CD8-positive, alpha-beta memory T cell (primary cell): ENCODE results near the gene CDKN2B-AS1. TPM values are rescaled to one million over a fixed set of nuclear protein-coding genes. Genes with fewer than 3 reads are reported as not detected.
A peak's percentile ranks its signal among the peaks of the same experiment; 100 is the strongest.

Experiments used
- CTCF ChIA-PET: fragments of 350-600 bp; sonication (Branson Sonifier 250); formaldehyde crosslinking; loops from one replicate; lab custom pipeline; 2021; ENCODE audit warnings: antibody characterized with exemption; lab: Charles Lee
- POLR2A ChIA-PET: fragments of 350-600 bp; sonication (Branson Sonifier 250); formaldehyde crosslinking; loops from one replicate; lab custom pipeline; 2021; ENCODE audit warnings: antibody characterized with exemption; lab: Charles Lee
- DNase-seq, 5 donors: peaks; one replicate each; pipeline versions ENCODE4 v3.0.0 to v3.0.0-alpha.2; 2020 to 2022; ENCODE audit warnings: mixed read lengths in 1 of 5
- H3K27ac ChIP-seq: one replicate; pipeline ENCODE4 v1.7.0; 2013; ENCODE audit warnings: low read depth, mild to moderate bottlenecking, low read length, moderate library complexity
- H3K27me3 ChIP-seq: 2 replicates; pipeline ENCODE4 v1.7.0; 2013; ENCODE audit warnings: low read length, mild to moderate bottlenecking; ENCODE audit not compliant: insufficient read depth, poor library complexity, severe bottlenecking
- H3K36me3 ChIP-seq: 2 replicates; pipeline ENCODE4 v1.7.0; 2013; ENCODE audit warnings: mild to moderate bottlenecking, low read length, moderate library complexity; ENCODE audit not compliant: insufficient read depth
- H3K4me1 ChIP-seq: 2 replicates; pipeline ENCODE4 v1.7.0; 2013; ENCODE audit warnings: mild to moderate bottlenecking, low read length, moderate library complexity; ENCODE audit not compliant: insufficient read depth
- H3K4me3 ChIP-seq: 2 replicates; pipeline ENCODE4 v1.7.0; 2013; ENCODE audit warnings: mild to moderate bottlenecking, low read length
- H3K9me3 ChIP-seq: 2 replicates; pipeline ENCODE4 v1.7.0; 2013; ENCODE audit warnings: mild to moderate bottlenecking, low read length
- H3K27ac Mint-ChIP-seq, 8 donors: one replicate each; pipeline ENCODE4 v1.8.0; 2020 to 2021; ENCODE audit warnings: mixed read lengths in 8 of 8, mild to moderate bottlenecking in 6 of 8, inconsistent platforms in 3 of 8, moderate library complexity in 3 of 8
- H3K27me3 Mint-ChIP-seq, 2 donors: one replicate each; pipeline ENCODE4 v1.8.0; 2020 to 2021; ENCODE audit warnings: mixed read lengths in 2 of 2, mild to moderate bottlenecking in 1 of 2, moderate library complexity in 1 of 2
- H3K36me3 Mint-ChIP-seq, 3 donors: one replicate each; pipeline ENCODE4 v1.8.0; 2020 to 2021; ENCODE audit warnings: mixed read lengths in 3 of 3, inconsistent platforms in 1 of 3, mild to moderate bottlenecking in 1 of 3
- H3K4me1 Mint-ChIP-seq, 3 donors: one replicate each; pipeline ENCODE4 v1.8.0; 2020 to 2021; ENCODE audit warnings: mixed read lengths in 3 of 3, inconsistent platforms in 1 of 3, mild to moderate bottlenecking in 1 of 3
- H3K4me3 Mint-ChIP-seq, 7 donors: one replicate each; pipeline ENCODE4 v1.8.0; 2020 to 2021; ENCODE audit warnings: mixed read lengths in 7 of 7, mild to moderate bottlenecking in 6 of 7, moderate library complexity in 4 of 7, inconsistent platforms in 2 of 7
- H3K9me3 Mint-ChIP-seq, 5 donors: one replicate each; pipeline ENCODE4 v1.8.0; 2020 to 2022; ENCODE audit warnings: mixed read lengths in 5 of 5, mild to moderate bottlenecking in 3 of 5, moderate library complexity in 2 of 5, inconsistent platforms in 1 of 5
- polyA plus RNA-seq: library from polyadenylated mRNA; unstranded; fragments of 300-500 nt; fragmentation: Illumina TruSeq; gene quantifications from one replicate; pipeline ENCODE4 v1.2.3, GENCODE V29; 2021
- total RNA-seq, 2 experiments: library from RNA; stranded (reverse); gene quantifications; one replicate each; pipeline ENCODE4 v1.2.3, GENCODE V29; 2021

The CDKN2B-AS1 gene
- total and polyA plus RNA-seq, 3 experiments from 2014 or later = 0.58 to 0.74 TPM; not detected in 1

DNA sequence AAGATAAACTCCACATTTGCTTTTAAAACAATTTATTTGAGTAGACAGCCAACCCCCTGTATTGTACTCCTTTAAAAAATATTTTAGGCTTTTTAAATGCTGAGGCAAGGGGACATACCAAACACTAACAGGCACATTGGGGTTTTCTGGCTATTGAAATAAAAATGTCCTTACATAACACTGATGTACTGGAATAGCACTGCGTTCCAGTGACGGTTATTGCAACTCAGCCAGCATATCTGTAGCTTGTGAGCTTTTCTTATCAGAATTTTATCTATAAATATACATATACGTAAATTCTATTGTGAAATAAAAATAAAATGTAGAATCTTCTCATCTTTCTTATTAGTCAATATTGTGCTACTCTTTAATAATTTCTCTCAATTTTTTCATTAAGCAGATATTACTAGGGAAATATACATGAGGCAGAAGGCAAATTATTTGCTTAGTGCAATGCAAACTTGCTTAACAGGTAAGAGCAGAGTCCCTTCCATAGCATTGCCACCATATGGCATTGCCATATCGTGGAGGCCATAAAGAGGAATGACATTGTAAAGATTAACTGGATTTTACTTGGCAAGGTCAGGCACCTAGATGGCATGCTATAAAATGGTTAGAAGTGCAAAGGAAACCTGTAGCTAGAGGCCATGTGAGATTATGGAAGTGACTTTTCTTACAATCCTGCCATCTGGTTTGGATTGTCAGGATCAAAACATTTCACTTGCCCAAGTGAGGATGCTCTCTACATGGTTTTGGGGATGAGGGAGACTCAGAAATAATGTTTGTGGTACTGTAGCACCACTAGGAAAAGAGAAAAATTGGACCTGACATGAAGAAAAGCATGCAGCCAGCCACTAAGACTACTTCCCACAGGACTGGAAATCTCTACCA, 109.3 kb downstream of the CDKN2B-AS1 start:
- Mint-ChIP-seq H3K27me3 (no peaks in the 10 kb centered on the region), H3K4me1 (peaks cover 12 to 29% (median 25%) of the 10 kb centered on the region in 3 donors), H3K27ac (peak overlapping the region in 1 of 8 donors; percentile 41), H3K9me3 (no peaks in the 10 kb centered on the region), H3K36me3 (peaks cover 0 to 3% (median 3%) of the 10 kb centered on the region in 3 donors), H3K4me3 (no peak overlapping the region)
- Histone ChIP-seq H3K4me3 (no peak overlapping the region), H3K27ac (no peak overlapping the region), H3K36me3 (no peaks in the 10 kb centered on the region), H3K4me1 (no peaks in the 10 kb centered on the region), H3K9me3 (no peaks in the 10 kb centered on the region), H3K27me3 (no peaks in the 10 kb centered on the region)
- ChIA-PET CTCF (no interaction called here), POLR2A (no interaction called here)
- DNase-seq = no peak

DNA sequence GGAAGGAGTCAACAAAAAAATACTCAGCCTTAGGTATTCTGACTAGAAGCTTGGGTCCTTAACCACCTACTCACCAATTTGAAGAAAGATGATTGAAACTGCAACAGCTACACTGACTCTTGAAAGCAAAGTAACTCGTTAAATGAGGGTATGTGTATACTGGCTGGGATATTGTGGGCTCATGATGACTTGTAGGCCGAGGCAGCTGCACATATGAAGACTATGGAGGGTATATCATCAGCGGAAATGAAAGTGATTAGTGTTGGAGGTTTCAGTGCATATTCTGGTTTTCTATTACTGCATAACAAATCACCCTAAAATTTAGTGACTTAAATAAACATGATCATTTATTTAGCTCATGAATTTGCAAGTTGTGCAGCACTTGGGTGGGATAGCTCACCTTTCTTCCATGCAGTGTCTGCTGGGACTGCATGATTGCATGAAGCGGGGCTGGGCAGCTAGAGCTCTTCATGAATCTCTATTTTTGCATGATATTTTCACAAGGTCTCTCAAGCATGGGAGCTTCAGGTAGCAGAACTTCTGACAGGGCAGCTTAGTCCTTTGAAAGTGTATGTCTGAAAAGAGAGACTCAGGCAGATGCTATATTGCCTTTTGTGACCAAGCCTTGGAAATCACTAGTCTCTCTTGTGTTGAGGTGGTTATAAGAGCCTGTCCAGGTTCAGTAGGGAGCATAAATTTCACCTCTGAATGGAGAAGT, 110.6 kb downstream of the CDKN2B-AS1 start:
- DNase-seq = no peak
- Mint-ChIP-seq H3K27ac (peak overlapping the region in 4 of 8 donors; percentile 3 to 71 (median 24)), H3K4me1 (peaks cover 12 to 29% (median 25%) of the 10 kb centered on the region in 3 donors), H3K27me3 (no peaks in the 10 kb centered on the region), H3K36me3 (peaks cover 0 to 3% (median 3%) of the 10 kb centered on the region in 3 donors), H3K9me3 (no peaks in the 10 kb centered on the region), H3K4me3 (peak overlapping the region in 3 of 7 donors; percentile 7 to 20 (median 14))
- H3K4me3 ChIP-seq = no peak overlapping the region
- H3K36me3 ChIP-seq = no peaks in the 10 kb centered on the region
- POLR2A ChIA-PET = no interaction called here
- no peaks in the 10 kb centered on the region for H3K27me3 ChIP-seq
- H3K9me3 ChIP-seq = no peaks in the 10 kb centered on the region
- no peak overlapping the region for H3K27ac ChIP-seq
- CTCF ChIA-PET = no interaction called here
- H3K4me1 ChIP-seq = no peaks in the 10 kb centered on the region

DNA sequence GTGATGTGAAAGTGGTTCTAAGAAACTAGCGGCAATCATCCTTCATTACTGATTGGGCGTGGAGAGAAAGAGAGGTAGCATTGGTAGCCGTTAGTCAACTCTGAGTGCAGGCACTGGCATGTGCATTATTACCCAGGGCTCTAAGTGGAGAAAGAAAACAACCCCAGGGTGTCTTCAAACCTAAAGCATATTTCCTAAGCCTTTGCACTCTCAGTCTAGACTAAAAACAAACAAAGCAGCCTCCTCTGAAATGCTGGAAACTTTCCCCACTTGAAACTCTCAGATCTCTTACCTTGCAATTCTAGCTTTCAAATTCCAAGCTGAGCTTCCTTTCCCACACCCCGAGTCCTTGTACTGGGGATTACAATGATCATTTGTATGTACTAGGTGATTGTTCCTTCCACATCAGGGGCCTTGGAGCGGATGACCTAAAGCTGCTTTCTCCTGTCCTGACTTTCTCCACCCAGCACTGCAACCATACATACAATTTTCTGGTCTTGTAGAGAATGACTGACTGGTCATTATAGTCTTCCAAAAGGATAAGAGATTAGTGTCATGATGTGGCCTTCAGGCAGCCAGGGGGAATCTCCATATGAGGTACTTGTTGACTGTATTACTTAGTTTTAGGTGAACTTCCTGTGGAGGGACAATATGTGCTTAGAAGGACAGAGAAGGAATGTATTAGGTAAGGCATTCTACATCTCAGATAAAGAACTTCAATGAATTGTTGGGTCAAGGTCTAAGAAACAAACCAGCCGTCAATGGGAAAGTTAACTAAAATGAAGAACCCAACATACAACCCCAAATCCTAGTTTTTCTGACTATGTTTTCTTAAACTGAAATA, 112.8 kb downstream of the CDKN2B-AS1 start:
- H3K4me1 Mint-ChIP-seq = peaks cover 12 to 22% (median 17%) of the 10 kb centered on the region in 3 donors
- Histone ChIP-seq H3K36me3 (no peaks in the 10 kb centered on the region), H3K4me1 (no peaks in the 10 kb centered on the region), H3K4me3 (no peak overlapping the region), H3K27ac (no peak overlapping the region), H3K9me3 (no peaks in the 10 kb centered on the region), H3K27me3 (no peaks in the 10 kb centered on the region)
- H3K9me3 Mint-ChIP-seq = no peaks in the 10 kb centered on the region
- DNase-seq = no peak
- POLR2A ChIA-PET = no interaction called here
- H3K36me3 Mint-ChIP-seq = peaks cover 0 to 3% (median 0%) of the 10 kb centered on the region in 3 donors
- CTCF ChIA-PET = interaction anchor here (1.3 to 1.6 kb wide), 3 partner anchors 12 to 98 kb away, joined by 3 to 4 read pairs (median 3); partner anchors contain the start of gene CDKN2B
- H3K27me3 Mint-ChIP-seq = peaks cover 0 to 2% of the 10 kb centered on the region in 2 donors
- H3K4me3 Mint-ChIP-seq = no peak overlapping the region
- H3K27ac Mint-ChIP-seq = peak overlapping the region in 1 of 8 donors; percentile 11

DNA sequence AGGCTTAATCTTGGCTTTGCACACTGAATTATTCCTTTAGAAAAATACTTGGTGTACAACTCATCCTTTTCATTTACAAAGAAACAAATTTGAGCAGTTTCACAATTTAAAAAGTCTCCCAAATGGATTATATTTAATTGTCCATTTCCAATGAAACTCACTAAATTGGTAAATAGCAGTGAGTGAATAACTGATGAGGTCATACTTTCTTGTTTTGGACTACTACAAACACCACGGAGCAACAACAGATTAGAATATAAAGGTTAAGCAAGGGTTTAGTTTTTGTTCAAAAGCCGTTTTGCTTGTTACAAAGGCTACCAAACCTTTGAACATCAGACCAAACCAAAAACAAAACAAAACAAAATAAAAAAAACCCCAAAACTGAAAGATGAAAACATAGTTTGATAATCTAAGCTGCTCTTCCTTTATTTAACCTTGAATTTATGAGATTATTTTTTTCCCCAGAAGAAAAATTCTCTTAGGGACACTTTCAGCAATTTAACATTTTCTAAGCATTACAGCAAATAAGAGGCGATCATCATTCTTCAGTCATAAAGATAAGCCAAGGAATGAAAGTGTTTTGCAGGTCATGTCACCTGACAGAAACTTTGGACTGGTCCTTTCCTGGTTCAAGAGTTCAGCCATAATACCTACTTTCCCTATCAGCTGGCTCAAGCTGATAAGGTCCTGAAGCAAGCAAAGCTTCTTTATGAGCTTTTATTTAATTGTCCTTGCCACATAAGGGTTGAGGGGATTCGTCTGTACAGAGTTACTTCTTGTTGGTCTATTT, 114.2 kb downstream of the CDKN2B-AS1 start:
- Mint-ChIP-seq H3K4me3 (no peak overlapping the region), H3K36me3 (peaks cover 0 to 3% (median 0%) of the 10 kb centered on the region in 3 donors), H3K27me3 (peaks cover 0 to 3% of the 10 kb centered on the region in 2 donors), H3K27ac (no peak overlapping the region), H3K9me3 (no peaks in the 10 kb centered on the region), H3K4me1 (peaks cover 7 to 16% (median 9%) of the 10 kb centered on the region in 3 donors)
- ChIA-PET CTCF (interaction anchor here (1.1 kb wide), 1 partner anchor 11 kb away, joined by 3 read pairs; no protein-coding TSS in a partner anchor), POLR2A (no interaction called here)
- Histone ChIP-seq H3K9me3 (no peaks in the 10 kb centered on the region), H3K4me1 (no peaks in the 10 kb centered on the region), H3K27me3 (no peaks in the 10 kb centered on the region), H3K4me3 (no peak overlapping the region), H3K27ac (no peak overlapping the region), H3K36me3 (no peaks in the 10 kb centered on the region)
- no peak for DNase-seq

DNA sequence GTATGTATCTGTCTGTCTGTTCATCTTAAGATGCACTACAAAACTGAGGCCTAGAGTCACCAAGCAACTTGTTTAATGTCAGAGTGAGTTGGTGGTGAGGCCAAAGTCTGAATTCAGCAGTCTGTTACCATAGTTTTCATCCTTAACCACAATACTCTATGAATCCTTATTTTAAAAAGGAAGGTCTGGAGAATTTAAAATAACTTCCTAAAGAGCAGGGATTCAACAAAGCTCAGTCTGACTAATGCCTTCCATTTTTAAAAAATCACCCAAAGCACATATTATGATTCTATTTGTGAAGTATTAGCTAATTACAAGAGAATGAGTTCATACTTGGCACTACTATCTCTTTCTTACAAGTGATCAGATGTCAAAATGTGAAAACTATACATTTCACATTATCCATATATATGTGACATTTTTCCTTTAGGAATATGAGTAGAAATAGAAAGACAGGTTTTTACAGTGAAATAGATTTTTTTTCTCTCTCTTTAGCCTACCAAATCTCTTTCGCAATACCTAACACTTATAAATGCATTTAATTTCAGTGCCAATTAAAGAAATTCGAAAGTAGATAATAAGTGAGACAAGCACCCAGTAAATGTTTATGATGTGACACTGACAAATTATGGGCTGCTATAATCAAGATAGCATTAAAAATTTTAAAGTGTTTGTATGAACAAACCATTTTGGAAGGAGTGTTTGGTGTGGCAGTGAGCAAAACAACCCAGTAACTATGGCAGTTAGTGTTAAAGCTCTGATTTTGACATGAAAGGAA, 116.8 kb downstream of the CDKN2B-AS1 start:
- no peak for DNase-seq
- H3K4me1 ChIP-seq = no peaks in the 10 kb centered on the region
- H3K4me3 ChIP-seq = no peak overlapping the region
- CTCF ChIA-PET = no interaction called here
- no peaks in the 10 kb centered on the region for H3K9me3 ChIP-seq
- no peaks in the 10 kb centered on the region for H3K27me3 ChIP-seq
- POLR2A ChIA-PET = no interaction called here
- H3K36me3 ChIP-seq = no peaks in the 10 kb centered on the region
- Mint-ChIP-seq H3K36me3 (peaks cover 0 to 3% (median 0%) of the 10 kb centered on the region in 3 donors), H3K4me1 (no peaks in the 10 kb centered on the region), H3K27ac (no peak overlapping the region), H3K9me3 (no peaks in the 10 kb centered on the region), H3K27me3 (peaks cover 0 to 3% of the 10 kb centered on the region in 2 donors), H3K4me3 (no peak overlapping the region)
- no peak overlapping the region for H3K27ac ChIP-seq

DNA sequence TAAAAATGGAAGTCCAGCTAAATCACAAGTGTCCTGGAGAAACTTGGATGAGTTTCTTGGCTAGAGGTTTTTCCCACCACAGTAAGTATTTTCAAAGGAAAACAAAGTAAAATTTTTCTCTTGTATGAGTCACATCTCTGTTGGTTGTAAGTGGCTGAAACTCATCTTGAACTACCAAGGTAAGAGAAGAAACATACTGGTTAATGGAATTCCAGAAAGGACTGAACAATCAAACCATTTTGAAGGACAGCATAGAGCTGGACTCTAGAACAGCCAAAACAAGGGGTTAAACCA, 117.3 kb downstream of the CDKN2B-AS1 start:
- Mint-ChIP-seq H3K36me3 (peaks cover 0 to 3% (median 0%) of the 10 kb centered on the region in 3 donors), H3K9me3 (no peaks in the 10 kb centered on the region), H3K27me3 (peaks cover 0 to 3% of the 10 kb centered on the region in 2 donors), H3K27ac (no peak overlapping the region), H3K4me1 (no peaks in the 10 kb centered on the region), H3K4me3 (no peak overlapping the region)
- no peaks in the 10 kb centered on the region for H3K27me3 ChIP-seq
- H3K36me3 ChIP-seq = no peaks in the 10 kb centered on the region
- ChIA-PET POLR2A (no interaction called here), CTCF (no interaction called here)
- no peaks in the 10 kb centered on the region for H3K4me1 ChIP-seq
- no peak overlapping the region for H3K4me3 ChIP-seq
- DNase-seq = no peak
- no peak overlapping the region for H3K27ac ChIP-seq
- H3K9me3 ChIP-seq = no peaks in the 10 kb centered on the region
